Epithelial cell of esophagus (primary cell): ENCODE data around the gene POLR2F.

ENCODE experiments used
- DNase-seq: peaks from one replicate; pipeline ENCODE4 v3.0.0; 2010; ENCODE audit warnings: low read depth
- H3K4me3 ChIP-seq: 2 replicates; pipeline ENCODE4 v1.5.1; 2011; ENCODE audit warnings: mild to moderate bottlenecking, low read length, control low read depth
- TF ChIP-seq, protein P1 (sequence below): IDR thresholded peaks from 2 replicates; pipeline ENCODE4 v1.5.1; 2011; ENCODE audit warnings: low read depth, mild to moderate bottlenecking, low read length, control low read depth, inconsistent platforms; ENCODE audit not compliant: insufficient read depth; ENCODE audit errors: missing control alignments

The POLR2F gene

GRCh38 chr22:37967147-37967546 is 13.6 kb downstream of the POLR2F start:
- TF ChIP-seq, protein P1, sequence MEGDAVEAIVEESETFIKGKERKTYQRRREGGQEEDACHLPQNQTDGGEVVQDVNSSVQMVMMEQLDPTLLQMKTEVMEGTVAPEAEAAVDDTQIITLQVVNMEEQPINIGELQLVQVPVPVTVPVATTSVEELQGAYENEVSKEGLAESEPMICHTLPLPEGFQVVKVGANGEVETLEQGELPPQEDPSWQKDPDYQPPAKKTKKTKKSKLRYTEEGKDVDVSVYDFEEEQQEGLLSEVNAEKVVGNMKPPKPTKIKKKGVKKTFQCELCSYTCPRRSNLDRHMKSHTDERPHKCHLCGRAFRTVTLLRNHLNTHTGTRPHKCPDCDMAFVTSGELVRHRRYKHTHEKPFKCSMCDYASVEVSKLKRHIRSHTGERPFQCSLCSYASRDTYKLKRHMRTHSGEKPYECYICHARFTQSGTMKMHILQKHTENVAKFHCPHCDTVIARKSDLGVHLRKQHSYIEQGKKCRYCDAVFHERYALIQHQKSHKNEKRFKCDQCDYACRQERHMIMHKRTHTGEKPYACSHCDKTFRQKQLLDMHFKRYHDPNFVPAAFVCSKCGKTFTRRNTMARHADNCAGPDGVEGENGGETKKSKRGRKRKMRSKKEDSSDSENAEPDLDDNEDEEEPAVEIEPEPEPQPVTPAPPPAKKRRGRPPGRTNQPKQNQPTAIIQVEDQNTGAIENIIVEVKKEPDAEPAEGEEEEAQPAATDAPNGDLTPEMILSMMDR, result no peak
- no peak for DNase-seq
- H3K4me3 ChIP-seq, result no peak overlapping the region

DNA sequence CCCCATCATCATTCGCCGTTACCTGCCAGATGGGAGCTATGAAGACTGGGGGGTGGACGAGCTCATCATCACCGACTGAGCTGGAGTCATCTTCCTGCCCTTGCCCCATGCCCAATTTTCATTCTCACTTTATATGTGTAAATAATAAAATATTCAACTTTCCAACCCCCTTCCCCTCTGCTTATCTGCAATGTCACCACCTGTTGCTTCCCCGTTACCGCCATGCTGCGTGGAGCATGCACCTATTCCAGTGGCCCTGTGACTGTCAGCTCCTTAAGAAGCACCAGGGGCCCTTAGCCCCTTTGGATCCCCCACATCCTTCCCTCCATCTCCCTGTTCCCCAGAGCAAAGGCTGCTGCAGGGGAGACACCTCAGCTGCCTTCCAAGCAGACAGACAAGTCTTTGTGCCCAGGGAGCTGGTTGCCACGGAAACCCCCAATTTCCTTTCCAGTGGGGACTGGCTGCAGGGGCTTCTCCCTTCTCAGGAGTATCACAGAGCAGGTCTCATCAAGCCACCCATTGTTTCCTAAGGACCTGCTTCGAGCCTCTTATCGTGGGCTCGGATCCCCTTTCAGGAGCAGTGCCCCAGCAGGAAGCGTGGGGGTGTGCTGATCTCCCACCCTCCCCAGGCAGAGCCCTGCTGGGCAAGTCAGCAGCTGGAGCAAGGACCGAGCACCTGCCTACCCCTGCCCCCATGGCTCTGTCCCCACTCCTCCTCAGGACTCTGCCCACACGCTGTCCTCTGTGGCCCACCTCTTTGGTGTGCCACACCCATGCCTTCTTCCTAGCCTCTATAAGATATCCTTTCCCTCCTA is 14.3 kb downstream of the POLR2F start:
- no peak overlapping the region for H3K4me3 ChIP-seq
- TF ChIP-seq, protein P1, result no peak
- DNase-seq, result no peak

DNA sequence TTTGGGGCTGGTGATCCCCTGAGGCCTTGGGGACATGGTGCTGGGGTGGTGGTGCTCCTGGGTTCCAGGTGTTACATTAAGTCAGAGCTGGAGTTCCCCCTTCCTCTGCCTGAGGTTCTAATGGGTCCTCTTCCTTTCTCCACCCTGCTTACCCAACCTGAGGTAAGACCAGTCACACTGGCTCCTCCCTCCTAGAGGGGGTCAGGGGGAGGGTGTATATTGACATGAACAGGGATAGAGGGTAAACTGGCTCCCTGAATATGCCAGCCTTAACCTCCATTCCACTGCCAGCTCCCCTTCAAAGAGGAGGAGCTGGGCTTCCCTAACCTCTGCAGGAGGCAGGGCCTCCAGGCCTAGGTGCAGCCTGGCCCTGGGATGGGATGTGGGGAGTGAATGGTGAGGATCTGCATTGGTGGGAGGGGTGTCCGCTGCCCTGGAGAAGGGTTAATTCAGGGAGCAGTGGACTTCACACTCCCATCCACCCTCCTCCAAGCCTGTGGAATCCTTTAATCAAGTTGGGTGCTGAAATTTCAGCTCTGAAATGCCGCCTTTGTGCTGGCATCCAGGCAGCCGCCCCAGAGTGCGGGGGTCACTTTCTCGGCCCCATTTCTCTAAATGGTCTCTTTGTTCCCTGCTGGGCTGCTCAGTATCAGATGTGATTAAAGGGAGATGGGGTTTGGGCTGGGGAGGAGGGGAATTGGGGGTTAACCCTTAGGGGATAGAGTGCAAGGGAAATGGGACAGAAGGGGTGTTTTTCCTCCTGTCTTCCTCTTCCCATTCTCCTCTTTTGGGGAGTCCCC is 15.2 kb downstream of the POLR2F start:
- no peak overlapping the region for H3K4me3 ChIP-seq
- DNase-seq, result no peak
- TF ChIP-seq, protein P1, result no peak

DNA sequence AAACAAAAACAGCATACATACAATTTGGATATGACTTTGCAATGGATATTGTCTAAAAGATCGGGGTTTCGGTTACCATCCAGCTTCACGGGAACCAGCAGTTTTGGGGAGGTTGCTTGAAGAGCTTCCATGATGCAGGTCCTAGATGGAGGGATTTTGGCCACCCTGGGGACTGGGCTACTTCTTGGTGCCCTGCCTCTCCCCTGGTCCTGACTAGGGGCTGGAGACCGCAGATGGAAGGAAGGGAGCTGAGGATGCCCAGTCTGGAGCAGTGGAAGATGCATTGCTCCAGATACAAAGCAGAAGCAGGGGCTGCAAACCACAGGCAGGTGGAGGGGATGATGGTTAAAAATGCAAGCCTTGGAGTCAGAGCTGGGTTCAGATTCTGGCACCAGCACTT is 17.4 kb downstream of the POLR2F start:
- H3K4me3 ChIP-seq, result no peak overlapping the region
- no peak for DNase-seq
- TF ChIP-seq, protein P1, result no peak

DNA sequence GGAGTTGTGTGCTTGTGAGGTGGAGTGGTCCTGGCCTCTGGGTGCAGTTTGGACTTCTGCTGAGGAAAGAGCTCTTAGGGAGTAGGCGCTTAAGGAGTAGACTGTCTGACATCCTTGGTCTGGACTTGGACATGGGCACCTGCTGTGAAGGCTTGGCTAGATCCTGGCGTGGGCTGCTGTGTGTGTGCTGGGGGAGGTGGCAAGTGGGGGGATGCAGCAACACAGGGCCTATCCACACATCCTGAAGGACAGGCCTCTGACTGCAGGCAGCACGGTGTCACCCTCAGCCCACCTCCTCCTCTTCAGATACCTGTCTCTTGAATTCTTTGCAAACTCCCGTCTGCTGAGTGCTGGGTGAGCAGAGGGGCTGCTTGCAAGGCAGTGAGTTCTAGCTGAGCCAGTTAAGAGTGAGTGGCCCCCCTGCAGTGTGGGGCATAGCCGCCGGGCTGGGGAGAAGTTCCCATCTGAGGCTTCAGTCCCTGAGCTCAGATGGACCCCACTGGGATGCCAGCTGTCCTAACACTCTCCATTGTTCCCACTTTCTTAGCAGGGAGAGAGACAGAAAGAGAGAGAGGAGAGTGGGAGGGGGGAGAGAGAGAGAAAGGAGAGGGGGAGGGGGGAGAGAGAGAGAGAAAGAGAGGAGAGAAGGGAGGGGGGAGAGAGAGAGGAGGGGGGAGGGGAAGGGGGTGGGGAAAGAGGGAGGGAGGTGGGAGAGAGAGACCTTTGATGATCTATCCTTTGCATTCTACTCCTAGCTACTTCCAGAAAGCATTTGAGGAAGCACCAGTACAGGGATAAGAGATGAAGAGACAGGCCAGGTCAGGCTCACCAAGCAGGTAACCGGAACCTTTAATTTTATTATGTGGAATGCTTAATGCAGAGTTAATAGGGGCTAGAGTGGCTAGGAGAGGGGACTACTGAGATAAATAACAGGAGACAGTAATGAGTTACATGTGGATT is 18.3 kb downstream of the POLR2F start:
- DNase-seq, result no peak
- TF ChIP-seq, protein P1, result no peak
- no peak overlapping the region for H3K4me3 ChIP-seq

- no peak for DNase-seq
- TF ChIP-seq, protein P1, result no peak
- no peak overlapping the region for H3K4me3 ChIP-seq
These were observed 19.0 kb downstream of the POLR2F start for GRCh38 chr22:37972527-37972926.
